HCEC 1CT (cell line): Measurements from ENCODE around the gene ZGPAT.

Experiments used
- DNase-seq: peaks from one replicate; pipeline ENCODE4 v3.0.0-alpha.2; 2017

Gene ZGPAT

GRCh38 chr20:63745424-63745805 is 37.6 kb downstream of the ZGPAT start:
- DNase-seq = no peak

GRCh38 chr20:63745961-63746731 is 38.3 kb downstream of the ZGPAT start:
- DNase-seq = no peak

GRCh38 chr20:63746751-63747315 is 39.0 kb downstream of the ZGPAT start:
- DNase-seq = no peak

DNA sequence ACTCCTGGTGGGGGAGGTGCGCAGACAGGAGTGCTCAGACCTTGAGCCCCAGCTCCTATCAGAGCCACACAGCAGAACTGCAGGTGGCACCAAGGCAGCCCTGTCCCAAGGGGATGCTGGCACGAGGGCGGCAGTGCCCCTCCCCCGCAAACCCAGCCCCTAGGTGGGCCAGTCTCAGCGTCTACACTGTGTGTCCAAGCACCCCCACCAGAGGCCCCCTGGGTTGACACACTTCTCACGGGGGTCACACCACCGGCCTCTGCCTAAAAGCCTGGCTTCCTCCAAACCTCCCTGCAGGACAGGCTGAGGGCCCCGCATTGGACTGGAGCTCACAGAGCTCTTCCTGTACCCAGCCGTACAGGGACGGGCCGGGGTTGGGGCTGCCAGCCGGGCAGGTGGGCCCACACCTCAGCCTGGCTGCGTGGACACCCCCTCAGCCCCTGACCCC is 39.8 kb downstream of the ZGPAT start:
- no peak for DNase-seq

GRCh38 chr20:63748070-63748933 is 40.5 kb downstream of the ZGPAT start:
- DNase-seq = no peak

- DNase-seq = no peak
Observed at GRCh38 chr20:63748934-63749270, 41.1 kb downstream of the ZGPAT start.

DNA sequence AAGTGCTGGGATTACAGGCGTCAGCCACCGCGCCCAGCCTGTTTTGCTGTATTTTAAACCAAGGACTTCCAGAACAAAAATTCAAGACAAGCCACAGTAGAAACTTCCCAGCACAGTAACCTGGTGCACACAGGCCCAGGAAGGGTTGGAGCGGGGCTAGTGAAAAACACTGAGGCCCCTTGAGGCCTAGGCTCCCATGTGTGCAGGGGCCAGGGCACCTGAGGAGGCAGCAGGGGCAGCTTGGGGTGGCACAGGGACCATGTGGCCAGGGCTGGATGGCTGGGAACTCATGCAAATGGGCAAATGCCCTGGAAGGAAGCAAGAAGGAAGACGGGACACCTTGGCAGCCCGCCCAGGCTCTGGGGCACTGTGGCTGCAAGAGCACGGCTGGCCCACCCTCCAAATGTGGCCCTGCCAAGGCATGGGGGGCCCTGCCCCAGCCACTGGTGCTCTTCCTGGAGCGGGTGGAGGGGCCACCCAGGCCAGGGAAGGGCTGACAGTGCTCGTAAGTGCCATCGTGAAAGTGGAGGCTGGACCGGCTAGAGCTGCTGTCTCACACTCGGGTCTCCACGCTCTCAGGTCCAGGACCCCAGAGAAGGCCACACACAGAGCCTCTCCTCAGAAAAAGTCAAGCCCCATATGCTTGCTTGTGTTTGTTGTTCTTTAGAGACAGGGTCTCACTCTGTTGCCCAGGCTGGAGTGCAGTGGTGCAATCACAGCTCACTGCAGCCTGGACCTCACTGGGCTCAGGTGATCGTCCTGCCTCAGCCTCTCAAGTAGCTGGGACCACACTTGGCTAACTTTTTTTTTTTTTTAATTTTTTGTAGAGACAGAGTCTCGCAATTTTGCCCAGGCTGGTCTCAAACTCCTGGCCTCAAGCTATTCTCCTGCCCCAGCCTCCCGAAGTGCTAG is 42.0 kb downstream of the ZGPAT start:
- no peak for DNase-seq

DNA sequence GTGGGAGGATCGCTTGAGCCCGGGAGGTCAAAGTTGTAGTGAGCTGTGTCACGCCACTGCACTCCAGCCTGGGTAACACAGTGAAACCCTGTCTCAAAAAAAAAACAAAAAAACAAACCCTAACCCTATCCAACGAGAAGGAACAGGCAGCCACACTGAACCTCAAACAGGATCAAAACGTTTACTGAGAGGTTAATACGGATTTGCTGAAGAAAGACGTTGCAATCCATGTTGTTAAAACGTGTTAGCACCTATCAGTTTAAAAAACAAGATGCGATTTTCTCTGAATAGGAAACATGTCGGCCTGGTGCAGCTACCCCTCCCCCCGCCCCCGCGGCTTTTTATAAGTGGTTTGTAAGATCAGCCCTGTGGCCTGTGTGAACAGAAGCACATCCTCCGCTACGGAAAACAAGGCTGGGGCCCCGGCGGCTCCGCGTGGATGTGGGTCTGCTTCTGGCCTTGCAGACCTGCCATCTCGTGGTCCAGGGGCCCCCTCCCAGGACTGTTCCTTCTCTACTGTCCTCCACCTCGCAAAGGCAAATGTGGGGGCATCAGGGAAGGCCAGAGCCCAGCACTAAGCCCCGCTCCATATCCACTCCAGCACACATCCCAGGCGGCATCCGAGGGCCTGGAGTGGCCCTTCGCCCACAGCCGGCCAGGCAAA is 43.1 kb downstream of the ZGPAT start:
- no peak for DNase-seq

GRCh38 chr20:63751471-63752271 is 43.8 kb downstream of the ZGPAT start:
- no peak for DNase-seq

GRCh38 chr20:63752411-63753101 is 44.7 kb downstream of the ZGPAT start:
- no peak for DNase-seq

GRCh38 chr20:63753381-63753780 is 45.5 kb downstream of the ZGPAT start:
- DNase-seq = no peak

- no peak for DNase-seq
Observed at GRCh38 chr20:63754008-63754407, 46.2 kb downstream of the ZGPAT start.

- DNase-seq = no peak
Observed at GRCh38 chr20:63755933-63756647, 48.3 kb downstream of the ZGPAT start.

GRCh38 chr20:63756648-63756991 is 48.8 kb downstream of the ZGPAT start:
- DNase-seq = no peak

DNA sequence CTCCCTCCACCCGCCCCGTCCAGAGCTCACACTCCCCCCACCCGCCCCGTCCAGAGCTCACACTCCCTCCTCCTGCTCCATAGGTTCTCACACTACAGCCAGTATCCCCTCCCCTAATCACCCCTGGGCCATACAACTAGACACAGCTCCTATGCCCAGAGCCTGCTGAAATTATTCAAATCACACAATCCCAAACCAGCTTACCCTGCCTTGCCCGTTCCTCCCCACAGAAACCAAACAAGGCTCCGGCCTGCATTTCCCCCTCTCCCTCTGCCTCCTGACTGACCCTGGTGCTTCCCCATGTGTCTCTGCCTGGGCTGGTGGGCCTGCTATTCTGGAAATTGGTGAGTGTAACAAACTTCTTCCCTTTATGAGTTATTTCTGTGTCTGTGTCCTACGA is 50.3 kb downstream of the ZGPAT start:
- no peak for DNase-seq

GRCh38 chr20:63759377-63759901 is 51.6 kb downstream of the ZGPAT start:
- DNase-seq = no peak

GRCh38 chr20:63765082-63765873 is 57.4 kb downstream of the ZGPAT start:
- no peak for DNase-seq

GRCh38 chr20:63765902-63766301 is 58.1 kb downstream of the ZGPAT start:
- no peak for DNase-seq
